Stimulated activated naive B cell treated with anti-CD40 and anti-IgM and Interleukin-4, amounts not matched to agents 10 μg/mL and 1 μg/mL and 100 μg/mL, for 72 hours (primary cell): Measurements from ENCODE around the gene SDK1.

Experiments
- ATAC-seq, 2 donors: fragments of 150-1000 bp; cut with Tn5 transposase; replicated peaks; 2 replicates each; pipeline ENCODE4 v1.10.0; 2021; ENCODE audit warnings: moderate library complexity in 1 of 2
- DNase-seq: peaks from one replicate; pipeline ENCODE4 v3.0.0; 2021
- H3K27ac Mint-ChIP-seq: one replicate; pipeline ENCODE4 v1.8.0; 2022; ENCODE audit warnings: mild to moderate bottlenecking, mixed read lengths
- H3K27me3 Mint-ChIP-seq, 2 donors: one replicate each; pipeline ENCODE4 v1.8.0; 2022; ENCODE audit warnings: mixed read lengths in 2 of 2
- H3K36me3 Mint-ChIP-seq, 2 donors: one replicate each; pipeline ENCODE4 v1.8.0; 2022; ENCODE audit warnings: mixed read lengths in 2 of 2, mild to moderate bottlenecking in 1 of 2
- H3K4me1 Mint-ChIP-seq, 2 donors: one replicate each; pipeline ENCODE4 v1.8.0; 2022; ENCODE audit warnings: mixed read lengths in 2 of 2, mild to moderate bottlenecking in 1 of 2
- H3K4me3 Mint-ChIP-seq, 2 donors: one replicate each; pipeline ENCODE4 v1.8.0; 2022; ENCODE audit warnings: mild to moderate bottlenecking in 2 of 2, mixed read lengths in 2 of 2, moderate library complexity in 1 of 2
- H3K9me3 Mint-ChIP-seq, 2 donors: one replicate each; pipeline ENCODE4 v1.8.0; 2022; ENCODE audit warnings: mixed read lengths in 2 of 2, mild to moderate bottlenecking in 1 of 2

Gene SDK1

GRCh38 chr7:3279147-3279818, 21.8 kb upstream of the SDK1 start:
- H3K27me3 Mint-ChIP-seq, result peaks cover 20 to 30% of the 10 kb centered on the region in 2 donors
- H3K9me3 Mint-ChIP-seq, result no peaks in the 10 kb centered on the region
- peak overlapping the region; percentile 39 for H3K27ac Mint-ChIP-seq
- no peak for ATAC-seq
- no peak for DNase-seq
- H3K4me3 Mint-ChIP-seq, result no peak overlapping the region
- peaks cover 0 to 3% of the 10 kb centered on the region in 2 donors for H3K4me1 Mint-ChIP-seq
- H3K36me3 Mint-ChIP-seq, result peaks cover 0 to 3% of the 10 kb centered on the region in 2 donors

DNA sequence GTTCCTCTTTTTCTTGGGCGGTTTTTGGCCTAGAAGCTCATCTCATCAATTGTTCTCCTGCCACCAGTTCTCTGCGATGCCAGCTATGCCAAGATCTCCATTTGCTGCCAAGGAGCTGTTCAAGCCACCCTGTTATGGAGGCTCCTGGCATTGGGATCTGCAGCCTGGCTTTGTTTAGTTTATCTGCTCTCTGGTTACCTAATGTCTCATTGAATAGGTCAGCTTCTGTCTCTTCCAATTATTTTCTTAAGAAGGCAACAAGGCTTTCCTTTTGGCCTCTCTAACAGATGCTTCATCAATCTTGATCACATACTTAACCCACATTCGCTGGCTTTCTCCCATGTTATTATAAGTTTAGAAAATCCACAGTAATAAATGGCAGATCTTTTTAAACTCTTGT, 20.6 kb upstream of the SDK1 start:
- ATAC-seq (no peak), DNase-seq (no peak)
- H3K9me3 Mint-ChIP-seq, result no peaks in the 10 kb centered on the region
- peaks cover 0 to 3% of the 10 kb centered on the region in 2 donors for H3K4me1 Mint-ChIP-seq
- H3K4me3 Mint-ChIP-seq, result no peak overlapping the region
- peaks cover 0 to 3% of the 10 kb centered on the region in 2 donors for H3K36me3 Mint-ChIP-seq
- H3K27me3 Mint-ChIP-seq, result peaks cover 20 to 31% of the 10 kb centered on the region in 2 donors
- H3K27ac Mint-ChIP-seq, result no peak overlapping the region

DNA sequence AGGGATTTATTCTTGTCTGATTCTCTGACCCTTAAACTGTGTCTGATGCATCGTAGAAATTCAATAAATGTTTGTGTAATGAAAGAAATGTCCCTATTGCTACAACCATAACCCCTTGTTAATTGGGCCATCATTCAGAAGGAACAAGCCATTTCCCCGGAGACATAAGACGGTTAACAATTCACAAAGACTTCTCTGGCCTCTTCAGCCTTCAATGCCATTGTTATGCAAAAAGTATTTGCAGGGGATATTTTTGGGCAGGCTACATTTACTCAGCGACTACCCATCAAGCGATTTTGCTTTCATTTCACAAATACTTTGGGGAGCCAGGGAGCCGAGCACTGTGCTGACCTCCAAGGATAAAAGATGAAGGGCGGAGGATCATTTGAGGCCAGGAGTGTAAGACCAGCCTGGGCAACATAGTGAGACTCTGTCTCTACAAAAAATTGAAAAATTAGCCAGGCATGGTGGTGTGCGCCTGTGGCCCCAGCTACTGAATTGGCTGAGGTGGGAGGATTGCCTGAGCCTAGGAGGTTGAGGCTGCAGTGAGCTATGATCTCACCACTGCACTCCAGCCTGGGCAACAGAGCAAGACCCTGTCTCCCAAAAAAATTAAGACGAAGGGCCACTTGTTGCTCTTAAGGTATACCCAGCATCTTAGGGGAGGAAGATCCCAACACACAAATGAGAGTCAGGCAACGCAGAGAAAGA, 20.0 kb upstream of the SDK1 start:
- peaks cover 0 to 3% of the 10 kb centered on the region in 2 donors for H3K4me1 Mint-ChIP-seq
- ATAC-seq (no peak), DNase-seq (no peak)
- H3K9me3 Mint-ChIP-seq, result no peaks in the 10 kb centered on the region
- H3K27ac Mint-ChIP-seq, result no peak overlapping the region
- H3K36me3 Mint-ChIP-seq, result peaks cover 0 to 3% of the 10 kb centered on the region in 2 donors
- H3K4me3 Mint-ChIP-seq, result no peak overlapping the region
- H3K27me3 Mint-ChIP-seq, result peaks cover 26 to 37% of the 10 kb centered on the region in 2 donors

DNA sequence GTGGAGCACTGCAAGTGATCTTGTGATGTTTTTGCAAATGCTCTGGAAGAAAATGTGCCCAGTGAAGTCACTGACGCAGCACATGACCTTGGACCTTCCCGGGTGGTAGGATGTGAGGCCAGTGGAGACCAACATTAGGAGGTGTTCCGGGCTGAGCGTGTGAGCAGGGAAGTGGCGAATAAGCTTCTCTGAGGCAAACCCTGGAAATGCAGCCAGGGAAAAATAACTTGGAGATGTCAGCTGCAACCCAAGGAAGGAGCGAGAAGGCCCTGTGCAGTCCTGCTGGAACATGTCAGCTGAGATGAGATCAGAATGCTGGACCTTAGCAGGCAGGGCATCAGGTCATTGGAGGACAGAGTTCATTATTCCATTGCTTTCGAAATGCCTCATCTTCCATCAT, 18.6 kb upstream of the SDK1 start:
- H3K4me1 Mint-ChIP-seq, result peaks cover 0 to 3% of the 10 kb centered on the region in 2 donors
- DNase-seq, result no peak
- H3K4me3 Mint-ChIP-seq, result no peak overlapping the region
- peaks cover 26 to 39% of the 10 kb centered on the region in 2 donors for H3K27me3 Mint-ChIP-seq
- H3K36me3 Mint-ChIP-seq, result peaks cover 0 to 3% of the 10 kb centered on the region in 2 donors
- no peak for ATAC-seq
- peaks cover 3 to 4% of the 10 kb centered on the region in 2 donors for H3K9me3 Mint-ChIP-seq
- H3K27ac Mint-ChIP-seq, result no peak overlapping the region

- peaks cover 22 to 34% of the 10 kb centered on the region in 2 donors for H3K27me3 Mint-ChIP-seq
- no peak overlapping the region for H3K27ac Mint-ChIP-seq
- peaks cover 3 to 4% of the 10 kb centered on the region in 2 donors for H3K9me3 Mint-ChIP-seq
- DNase-seq, result no peak
- H3K4me1 Mint-ChIP-seq, result peaks cover 0 to 3% of the 10 kb centered on the region in 2 donors
- no peak for ATAC-seq
- H3K4me3 Mint-ChIP-seq, result no peak overlapping the region
- H3K36me3 Mint-ChIP-seq, result peaks cover 0 to 3% of the 10 kb centered on the region in 2 donors
These were observed 17.8 kb upstream of the SDK1 start for GRCh38 chr7:3283130-3283704.

DNA sequence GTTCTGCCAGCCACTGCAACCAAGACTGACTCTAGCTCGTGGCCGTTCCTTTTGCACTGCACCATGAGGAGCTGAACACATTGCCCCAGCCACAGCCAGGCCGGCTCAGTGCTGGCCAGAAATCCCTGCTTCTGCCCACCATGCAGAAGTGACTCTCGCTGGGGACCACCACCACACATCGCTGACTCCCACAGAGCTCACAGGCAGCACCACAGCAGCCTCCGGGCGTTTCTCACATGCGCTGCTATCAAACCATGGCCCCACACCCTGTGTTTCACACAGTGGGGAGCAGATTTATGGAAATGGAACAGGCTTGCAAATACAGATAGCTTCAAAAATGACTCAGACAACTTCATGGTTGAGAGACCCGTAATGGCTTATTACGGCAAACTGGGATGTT, 15.4 kb upstream of the SDK1 start:
- Mint-ChIP-seq H3K4me3 (no peak overlapping the region), H3K27me3 (peaks cover 8 to 21% of the 10 kb centered on the region in 2 donors), H3K27ac (no peak overlapping the region), H3K36me3 (no peaks in the 10 kb centered on the region), H3K9me3 (peaks cover 3 to 4% of the 10 kb centered on the region in 2 donors), H3K4me1 (no peaks in the 10 kb centered on the region)
- no peak for DNase-seq
- ATAC-seq, result no peak

GRCh38 chr7:3289996-3290395, 11.1 kb upstream of the SDK1 start:
- peaks cover 21 to 46% of the 10 kb centered on the region in 2 donors for H3K27me3 Mint-ChIP-seq
- ATAC-seq (no peak), DNase-seq (no peak)
- no peaks in the 10 kb centered on the region for H3K36me3 Mint-ChIP-seq
- H3K9me3 Mint-ChIP-seq, result peaks cover 3 to 4% of the 10 kb centered on the region in 2 donors
- H3K4me3 Mint-ChIP-seq, result no peak overlapping the region
- no peaks in the 10 kb centered on the region for H3K4me1 Mint-ChIP-seq
- H3K27ac Mint-ChIP-seq, result no peak overlapping the region

- peaks cover 19 to 43% of the 10 kb centered on the region in 2 donors for H3K27me3 Mint-ChIP-seq
- H3K4me1 Mint-ChIP-seq, result peaks cover 0 to 2% of the 10 kb centered on the region in 2 donors
- no peak for DNase-seq
- H3K9me3 Mint-ChIP-seq, result peaks cover 0 to 2% of the 10 kb centered on the region in 2 donors
- no peaks in the 10 kb centered on the region for H3K36me3 Mint-ChIP-seq
- no peak overlapping the region for H3K27ac Mint-ChIP-seq
- ATAC-seq, result no peak
- no peak overlapping the region for H3K4me3 Mint-ChIP-seq
These were observed 8.4 kb upstream of the SDK1 start for GRCh38 chr7:3292694-3293093.

- no peak for ATAC-seq
- Mint-ChIP-seq H3K27ac (no peak overlapping the region), H3K36me3 (no peaks in the 10 kb centered on the region), H3K4me1 (peaks cover under 1 to 2% of the 10 kb centered on the region in 2 donors), H3K9me3 (peaks cover 0 to 2% of the 10 kb centered on the region in 2 donors), H3K4me3 (no peak overlapping the region), H3K27me3 (peaks cover 29 to 52% of the 10 kb centered on the region in 2 donors)
- no peak for DNase-seq
These were observed 6.5 kb upstream of the SDK1 start for GRCh38 chr7:3294432-3295100.

GRCh38 chr7:3297105-3297819, 3.8 kb upstream of the SDK1 start:
- DNase-seq, result no peak
- peaks cover 32 to 54% of the 10 kb centered on the region in 2 donors for H3K27me3 Mint-ChIP-seq
- H3K27ac Mint-ChIP-seq, result no peak overlapping the region
- H3K4me3 Mint-ChIP-seq, result no peak overlapping the region
- no peaks in the 10 kb centered on the region for H3K36me3 Mint-ChIP-seq
- peaks cover 0 to 2% of the 10 kb centered on the region in 2 donors for H3K9me3 Mint-ChIP-seq
- ATAC-seq, result no peak
- H3K4me1 Mint-ChIP-seq, result peaks cover 5 to 14% of the 10 kb centered on the region in 2 donors

DNA sequence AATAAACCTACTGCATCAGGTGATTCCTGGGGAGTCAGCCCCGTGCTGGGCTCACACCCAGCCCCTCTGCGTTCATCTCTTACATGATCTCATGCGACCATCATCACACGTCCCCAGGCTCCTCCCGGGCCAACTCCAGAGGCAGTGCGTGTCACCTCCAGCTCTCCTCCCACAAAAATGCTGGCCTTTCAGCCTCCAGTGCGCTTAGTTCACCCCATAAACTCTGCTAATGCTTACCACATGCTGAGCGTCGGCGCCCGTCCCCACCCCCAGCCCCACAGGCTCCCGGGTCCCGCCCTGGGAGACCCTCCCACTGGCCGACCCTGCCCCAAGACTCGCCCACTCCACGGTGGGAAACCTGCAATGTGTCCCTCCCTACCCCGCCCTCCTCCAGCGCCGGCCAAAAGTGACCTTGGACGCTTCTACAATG, 816 bp upstream of the SDK1 start:
- Mint-ChIP-seq H3K36me3 (no peaks in the 10 kb centered on the region), H3K4me1 (peaks cover 11 to 19% of the 10 kb centered on the region in 2 donors), H3K9me3 (peaks cover 0 to 2% of the 10 kb centered on the region in 2 donors), H3K4me3 (peak overlapping the region in 1 of 2 donors; percentile 67), H3K27me3 (peaks cover 46 to 54% of the 10 kb centered on the region in 2 donors), H3K27ac (peak overlapping the region; percentile 9)
- DNase-seq, result no peak
- no peak for ATAC-seq

DNA sequence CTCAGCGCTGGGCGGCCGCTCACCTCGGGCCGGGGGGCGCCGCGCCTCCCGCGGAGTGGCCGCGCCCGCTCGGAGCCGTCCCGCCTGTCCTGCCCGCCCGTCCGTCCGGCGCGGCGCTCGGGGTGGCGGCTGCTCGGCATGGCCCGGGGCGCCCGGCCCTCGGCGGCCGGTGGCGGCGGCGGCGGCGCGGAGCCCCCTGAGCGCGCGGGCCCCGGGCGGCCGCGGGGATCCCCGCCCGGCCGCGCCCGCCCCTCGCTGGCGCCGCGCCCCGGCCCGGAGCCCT, 338 bp downstream of the SDK1 start:
- H3K9me3 Mint-ChIP-seq, result peaks cover 0 to 2% of the 10 kb centered on the region in 2 donors
- H3K36me3 Mint-ChIP-seq, result no peaks in the 10 kb centered on the region
- no peak overlapping the region for H3K4me3 Mint-ChIP-seq
- H3K4me1 Mint-ChIP-seq, result peaks cover 11 to 19% of the 10 kb centered on the region in 2 donors
- DNase-seq (no peak), ATAC-seq (peak; percentile 21 to 26)
- no peak overlapping the region for H3K27ac Mint-ChIP-seq
- H3K27me3 Mint-ChIP-seq, result peaks cover 58% of the 10 kb centered on the region in 2 donors

DNA sequence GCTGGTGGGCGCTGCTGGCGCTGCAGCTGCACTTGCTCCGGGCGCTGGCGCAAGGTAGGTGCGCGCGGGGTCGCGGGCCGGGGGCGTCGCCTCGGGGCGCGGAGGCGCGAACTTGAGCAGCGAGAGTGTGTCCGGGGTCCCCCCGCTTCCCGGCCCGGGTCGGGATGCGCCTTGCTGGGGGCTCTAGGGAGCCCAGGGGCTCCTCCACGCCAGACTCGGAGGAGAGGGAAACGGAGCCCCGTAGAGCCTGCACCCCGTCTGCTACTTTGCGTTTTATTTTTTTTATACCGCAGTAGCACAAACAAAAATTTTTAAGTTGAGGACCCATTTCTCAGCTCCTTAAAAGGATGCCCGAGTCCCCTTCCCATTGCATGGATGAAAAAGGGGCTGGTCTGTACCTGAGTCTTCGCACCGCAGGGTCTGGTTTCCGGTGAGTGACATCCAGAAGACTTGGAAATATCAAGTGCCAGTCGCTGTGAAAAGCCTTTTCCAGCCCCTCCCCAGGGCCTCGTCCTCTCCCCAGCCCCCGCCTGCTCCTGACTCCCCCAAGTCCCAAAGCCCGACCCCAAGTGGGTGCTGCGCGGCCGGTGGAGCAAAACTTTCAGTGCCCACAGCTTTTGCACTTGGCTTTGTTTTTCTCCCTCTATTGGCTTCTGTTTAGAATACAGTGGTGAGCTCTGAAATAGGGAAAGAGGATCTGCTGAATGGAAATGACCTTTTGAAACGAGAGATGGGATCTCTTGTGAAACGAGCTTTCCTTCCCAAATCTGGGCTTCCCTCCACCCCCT, 973 bp downstream of the SDK1 start:
- Mint-ChIP-seq H3K27ac (no peak overlapping the region), H3K9me3 (peaks cover 0 to 2% of the 10 kb centered on the region in 2 donors)
- no peak for DNase-seq

More for the DNA sequence above, 973 bp downstream of the SDK1 start:
- no peak for ATAC-seq
- Mint-ChIP-seq H3K36me3 (no peaks in the 10 kb centered on the region), H3K4me1 (peaks cover 11 to 19% of the 10 kb centered on the region in 2 donors), H3K27me3 (peaks cover 55 to 58% of the 10 kb centered on the region in 2 donors), H3K4me3 (peak overlapping the region; percentile 78 to 80)
